Upper lobe of left lung (tissue), 4 donors: ENCODE measurements around the gene MOB3C.

Experiments
- CTCF ChIP-seq, 6 experiments: fragments of 450-650 bp in 4 of 6; fragments of 200-600 bp in 2 of 6; sonication (generic) in 2 of 6; IDR thresholded peaks; one replicate each; pipeline ENCODE4 v1.5.1; 2016 to 2019; ENCODE audit warnings: antibody characterized with exemption in 6 of 6
- EP300 ChIP-seq, 4 donors: sonication (generic); formaldehyde crosslinking; IDR thresholded peaks; one replicate each; pipeline ENCODE4 v1.5.1; 2017; ENCODE audit warnings: antibody characterized with exemption in 4 of 4, control low read depth in 2 of 4

GRCh38 chr1:46569116-46569515 is 47.5 kb downstream of the MOB3C start:
- TF ChIP-seq CTCF (IDR thresholded peaks at IDR 0.05): no peak
- no peak for TF ChIP-seq EP300 (IDR thresholded peaks at IDR 0.05)
